Neural cell (in vitro differentiated cells): ENCODE results near the gene MAML3. TPM values are rescaled to one million over a fixed set of nuclear protein-coding genes. Genes with fewer than 3 reads are reported as not detected.
A peak's percentile ranks its signal among the peaks of the same experiment; 100 is the strongest.

Experiments
- H2AFZ ChIP-seq: fragments of 200-600, 300-800 bp; sonication (generic), shearing (Covaris generic); 2 replicates; pipeline ENCODE4 v1.6.0; 2014; ENCODE audit warnings: low read depth, mild to moderate bottlenecking, antibody characterized with exemption, low read length, moderate library complexity
- H3F3A ChIP-seq: fragments of 200-600 bp; shearing (Covaris generic); 2 replicates; pipeline ENCODE4 v1.6.1; 2016; ENCODE audit warnings: mild to moderate bottlenecking, moderate library complexity, mixed read lengths, antibody characterized with exemption, low read length; ENCODE audit not compliant: insufficient read depth, poor library complexity, severe bottlenecking
- H3K27ac ChIP-seq: fragments of 200-600, 300-800 bp; sonication (generic), shearing (Covaris generic); 2 replicates; pipeline ENCODE4 v1.5.1; 2014; ENCODE audit warnings: mild to moderate bottlenecking, low read length, moderate library complexity
- H3K27me3 ChIP-seq: fragments of 300-800, 200-600 bp; sonication (generic), shearing (Covaris generic); 2 replicates; pipeline ENCODE4 v1.6.0; 2014; ENCODE audit warnings: mild to moderate bottlenecking, low read depth, low read length, moderate library complexity; ENCODE audit not compliant: insufficient read depth
- H3K36me3 ChIP-seq: fragments of 300-800, 200-600 bp; sonication (generic), shearing (Covaris generic); 2 replicates; pipeline ENCODE4 v1.5.1; 2014; ENCODE audit warnings: mild to moderate bottlenecking, antibody characterized with exemption, low read length, moderate library complexity; ENCODE audit not compliant: insufficient read depth
- H3K4me2 ChIP-seq: fragments of 300-800, 200-600 bp; sonication (generic), shearing (Covaris generic); 2 replicates; pipeline ENCODE4 v1.6.0; 2014; ENCODE audit warnings: mild to moderate bottlenecking, low read length
- H3K4me3 ChIP-seq: fragments of 300-800, 200-600 bp; sonication (generic), shearing (Covaris generic); 2 replicates; pipeline ENCODE4 v1.5.1; 2014; ENCODE audit warnings: mild to moderate bottlenecking, low read length, moderate library complexity
- H3K79me2 ChIP-seq: fragments of 200-600 bp; shearing (Covaris generic); replicated peaks from 2 replicates; pipeline ENCODE4 v1.6.0; 2014; ENCODE audit warnings: mild to moderate bottlenecking, low read length, moderate library complexity; ENCODE audit not compliant: insufficient read depth
- H3K9ac ChIP-seq: fragments of 300-800, 200-600 bp; sonication (generic), shearing (Covaris generic); 2 replicates; pipeline ENCODE4 v1.6.1; 2016; ENCODE audit warnings: mild to moderate bottlenecking, low read length, mixed read lengths
- H3K9me2 ChIP-seq: fragments of 200-600 bp; shearing (Covaris generic); 2 replicates; pipeline ENCODE4 v1.6.1; 2016; ENCODE audit warnings: mild to moderate bottlenecking, low read length, mixed read lengths; ENCODE audit not compliant: insufficient read depth
- H3K9me3 ChIP-seq: fragments of 200-600, 300-800 bp; sonication (generic), shearing (Covaris generic); 2 replicates; pipeline ENCODE4 v1.6.1; 2016; ENCODE audit warnings: mild to moderate bottlenecking, mixed run types, low read length, moderate library complexity, mixed read lengths
- H4K20me1 ChIP-seq: fragments of 200-600 bp; shearing (Covaris generic); 2 replicates; pipeline ENCODE4 v1.6.1; 2016; ENCODE audit warnings: mild to moderate bottlenecking, mixed run types; ENCODE audit not compliant: insufficient read depth
- EP300 ChIP-seq: fragments of 450-650 bp; conservative IDR thresholded peaks from 2 replicates; pipeline ENCODE4 v1.6.1; 2014; ENCODE audit warnings: antibody characterized with exemption, mild to moderate bottlenecking, moderate library complexity; ENCODE audit not compliant: poor library complexity, severe bottlenecking
- EZH2 ChIP-seq: fragments of 200-600, 300-800 bp; shearing (Covaris generic), sonication (generic); IDR thresholded peaks from 2 replicates; pipeline ENCODE4 v1.6.1; 2014; ENCODE audit warnings: antibody characterized with exemption, low read length, borderline replicate concordance, mild to moderate bottlenecking; ENCODE audit not compliant: insufficient read depth, poor library complexity, severe bottlenecking
- MXI1 ChIP-seq: fragments of 450-650 bp; conservative IDR thresholded peaks from 2 replicates; pipeline ENCODE4 v1.6.1; 2014; ENCODE audit warnings: antibody characterized with exemption, mild to moderate bottlenecking; ENCODE audit not compliant: poor library complexity, severe bottlenecking
- POLR2AphosphoS5 ChIP-seq: IDR thresholded peaks from 2 replicates; pipeline ENCODE4 v1.6.1; 2012
- RAD21 ChIP-seq: fragments of 450-650 bp; conservative IDR thresholded peaks from 2 replicates; pipeline ENCODE4 v1.6.1; 2014; ENCODE audit warnings: antibody characterized with exemption, mild to moderate bottlenecking, moderate library complexity
- REST ChIP-seq: IDR thresholded peaks from 2 replicates; pipeline ENCODE4 v1.6.1; 2012; ENCODE audit warnings: borderline replicate concordance
- SMC3 ChIP-seq: fragments of 450-650 bp; conservative IDR thresholded peaks from 2 replicates; pipeline ENCODE4 v1.6.1; 2014; ENCODE audit warnings: antibody characterized with exemption, mild to moderate bottlenecking, moderate library complexity; ENCODE audit not compliant: poor library complexity
- TAF1 ChIP-seq: IDR thresholded peaks from 2 replicates; pipeline ENCODE4 v1.6.1; 2012; ENCODE audit warnings: low read depth
- polyA plus RNA-seq: library from polyadenylated mRNA; depleted of rRNA; stranded (reverse); fragments of >200 nt; gene quantifications from 2 replicates; pipeline ENCODE4 v1.2.3, GENCODE V29; 2014
- TF ChIP-seq, protein P1 (sequence below): fragments of 450-650 bp; IDR thresholded peaks from 2 replicates; pipeline ENCODE4 v1.5.1; 2014; ENCODE audit warnings: antibody characterized with exemption, mild to moderate bottlenecking, moderate library complexity; ENCODE audit not compliant: poor library complexity, severe bottlenecking

Gene MAML3
- polyA plus RNA-seq, 1 donor from 2014 or later, result 10.2 TPM

GRCh38 chr4:140028676-140029517 lies 125.1 kb downstream of the MAML3 start:
- Histone ChIP-seq H2AFZ (no peak overlapping the region), H3K4me2 (no peak overlapping the region), H3K27ac (no peak overlapping the region), H3K79me2 (peaks cover 6% of the 10 kb centered on the region), H3K36me3 (no peaks in the 10 kb centered on the region), H3K9me3 (no peaks in the 10 kb centered on the region), H3K4me3 (no peak overlapping the region), H4K20me1 (no peaks in the 10 kb centered on the region), H3K9me2 (no peaks in the 10 kb centered on the region), H3K9ac (no peak overlapping the region), H3K27me3 (no peaks in the 10 kb centered on the region), H3F3A (peaks cover 4% of the 10 kb centered on the region)
- TF ChIP-seq TAF1 (no peak), POLR2AphosphoS5 (no peak), MXI1 (no peak), SMC3 (no peak), EP300 (no peak), EZH2 (no peak), RAD21 (no peak)

- Histone ChIP-seq H3K4me3 (no peak overlapping the region), H3K36me3 (no peaks in the 10 kb centered on the region), H4K20me1 (no peaks in the 10 kb centered on the region), H3K79me2 (peaks cover 6% of the 10 kb centered on the region), H3K27me3 (no peaks in the 10 kb centered on the region), H3K27ac (peak overlapping the region; percentile 57), H3F3A (peaks cover 4% of the 10 kb centered on the region), H3K4me2 (peak overlapping the region; percentile 9), H3K9me2 (no peaks in the 10 kb centered on the region), H2AFZ (no peak overlapping the region), H3K9me3 (no peaks in the 10 kb centered on the region), H3K9ac (no peak overlapping the region)
- TF ChIP-seq RAD21, result no peak
- no peak for TF ChIP-seq POLR2AphosphoS5
- no peak for TF ChIP-seq EZH2
- no peak for TF ChIP-seq MXI1
- no peak for TF ChIP-seq TAF1
- TF ChIP-seq, protein P1, sequence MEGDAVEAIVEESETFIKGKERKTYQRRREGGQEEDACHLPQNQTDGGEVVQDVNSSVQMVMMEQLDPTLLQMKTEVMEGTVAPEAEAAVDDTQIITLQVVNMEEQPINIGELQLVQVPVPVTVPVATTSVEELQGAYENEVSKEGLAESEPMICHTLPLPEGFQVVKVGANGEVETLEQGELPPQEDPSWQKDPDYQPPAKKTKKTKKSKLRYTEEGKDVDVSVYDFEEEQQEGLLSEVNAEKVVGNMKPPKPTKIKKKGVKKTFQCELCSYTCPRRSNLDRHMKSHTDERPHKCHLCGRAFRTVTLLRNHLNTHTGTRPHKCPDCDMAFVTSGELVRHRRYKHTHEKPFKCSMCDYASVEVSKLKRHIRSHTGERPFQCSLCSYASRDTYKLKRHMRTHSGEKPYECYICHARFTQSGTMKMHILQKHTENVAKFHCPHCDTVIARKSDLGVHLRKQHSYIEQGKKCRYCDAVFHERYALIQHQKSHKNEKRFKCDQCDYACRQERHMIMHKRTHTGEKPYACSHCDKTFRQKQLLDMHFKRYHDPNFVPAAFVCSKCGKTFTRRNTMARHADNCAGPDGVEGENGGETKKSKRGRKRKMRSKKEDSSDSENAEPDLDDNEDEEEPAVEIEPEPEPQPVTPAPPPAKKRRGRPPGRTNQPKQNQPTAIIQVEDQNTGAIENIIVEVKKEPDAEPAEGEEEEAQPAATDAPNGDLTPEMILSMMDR, result no peak
These were observed 125.9 kb downstream of the MAML3 start for GRCh38 chr4:140028101-140028500.

DNA sequence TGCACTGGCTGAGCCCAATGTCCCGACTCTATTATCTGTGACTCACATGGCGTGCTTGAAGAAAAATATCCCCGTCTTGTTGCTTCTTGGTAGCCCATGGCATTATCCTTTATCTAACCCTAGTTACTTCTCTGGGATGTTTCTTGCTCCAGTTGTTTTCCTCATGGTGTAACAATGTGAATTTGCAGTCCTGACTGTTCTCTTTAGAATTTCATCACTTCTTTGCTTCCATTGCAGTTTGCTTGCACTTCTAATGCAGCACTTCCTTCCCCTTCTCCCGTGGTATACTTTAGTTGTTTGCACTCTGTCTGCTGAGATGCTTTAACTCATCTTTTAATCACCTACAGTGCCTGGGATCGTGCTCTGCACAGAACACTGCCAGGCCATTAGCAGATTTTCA lies 126.9 kb downstream of the MAML3 start:
- H3K9ac ChIP-seq, result no peak overlapping the region
- no peaks in the 10 kb centered on the region for H3K27me3 ChIP-seq
- H2AFZ ChIP-seq, result no peak overlapping the region
- no peak overlapping the region for H3K4me2 ChIP-seq
- H3K9me3 ChIP-seq, result no peaks in the 10 kb centered on the region
- H3F3A ChIP-seq, result peaks cover 4% of the 10 kb centered on the region
- TF ChIP-seq EP300 (no peak), REST (no peak), TAF1 (no peak), POLR2AphosphoS5 (no peak), RAD21 (no peak), EZH2 (no peak), MXI1 (no peak), SMC3 (no peak)
- TF ChIP-seq, protein P1, result no peak
- peak overlapping the region; percentile 57 for H3K27ac ChIP-seq
- no peaks in the 10 kb centered on the region for H3K36me3 ChIP-seq
- no peak overlapping the region for H3K4me3 ChIP-seq
- H3K9me2 ChIP-seq, result no peaks in the 10 kb centered on the region
- H4K20me1 ChIP-seq, result no peaks in the 10 kb centered on the region
- H3K79me2 ChIP-seq, result peaks cover 6% of the 10 kb centered on the region
